MM.1S (cell line): ENCODE measurements around the gene SPC25.

Experiments used
- DNase-seq: peaks from one replicate; pipeline ENCODE4 v3.0.0-alpha.2; 2015
- H2AFZ ChIP-seq: fragments of 300-600 bp; sonication (generic); 2 replicates; pipeline ENCODE4 v1.6.0; 2016; ENCODE audit warnings: antibody characterized with exemption, low read length
- H3F3A ChIP-seq: fragments of 300-600 bp; sonication (generic); 2 replicates; pipeline ENCODE4 v1.6.1; 2016; ENCODE audit warnings: mild to moderate bottlenecking, antibody characterized with exemption, low read length, moderate library complexity, mixed read lengths; ENCODE audit not compliant: insufficient read depth
- H3K27ac ChIP-seq: fragments of 300-600 bp; sonication (generic); 2 replicates; pipeline ENCODE4 v1.5.1; 2016; ENCODE audit warnings: mild to moderate bottlenecking, low read length
- H3K27me3 ChIP-seq: fragments of 300-600 bp; sonication (generic); replicated peaks from 2 replicates; pipeline ENCODE4 v1.6.0; 2016; ENCODE audit warnings: low read length; ENCODE audit not compliant: insufficient read depth
- H3K36me3 ChIP-seq: fragments of 300-600 bp; sonication (generic); replicated peaks from 2 replicates; pipeline ENCODE4 v1.6.1; 2016; ENCODE audit warnings: mild to moderate bottlenecking, low read length, mixed read lengths; ENCODE audit not compliant: insufficient read depth
- H3K4me1 ChIP-seq: fragments of 300-600 bp; sonication (generic); 2 replicates; pipeline ENCODE4 v1.6.1; 2016; ENCODE audit warnings: low read length, mixed read lengths
- H3K4me2 ChIP-seq: fragments of 300-600 bp; sonication (generic); 2 replicates; pipeline ENCODE4 v1.6.0; 2016; ENCODE audit warnings: low read depth, low read length
- H3K4me3 ChIP-seq: fragments of 300-600 bp; sonication (generic); 2 replicates; pipeline ENCODE4 v1.5.1; 2016; ENCODE audit warnings: low read length, mixed read lengths
- H3K79me2 ChIP-seq: fragments of 300-600 bp; sonication (generic); 2 replicates; pipeline ENCODE4 v1.6.1; 2016; ENCODE audit warnings: mixed run types, low read length, mixed read lengths
- H3K9ac ChIP-seq: fragments of 300-600 bp; sonication (generic); 2 replicates; pipeline ENCODE4 v1.6.1; 2016; ENCODE audit warnings: low read length, mixed read lengths
- H3K9me2 ChIP-seq: fragments of 300-600 bp; sonication (generic); replicated peaks from 2 replicates; pipeline ENCODE4 v1.6.1; 2016; ENCODE audit warnings: mild to moderate bottlenecking, low read length, mixed read lengths; ENCODE audit not compliant: insufficient read depth
- H3K9me3 ChIP-seq: fragments of 300-600 bp; sonication (generic); replicated peaks from 2 replicates; pipeline ENCODE4 v1.6.1; 2016; ENCODE audit warnings: mild to moderate bottlenecking, low read length, mixed read lengths; ENCODE audit not compliant: insufficient read depth
- H4K20me1 ChIP-seq: fragments of 300-600 bp; sonication (generic); 2 replicates; pipeline ENCODE4 v1.6.1; 2016; ENCODE audit warnings: mild to moderate bottlenecking, low read length, moderate library complexity, mixed read lengths; ENCODE audit not compliant: insufficient read depth
- EZH2 ChIP-seq: fragments of 300-600 bp; sonication (generic); optimal IDR thresholded peaks from 2 replicates; pipeline ENCODE3; 2017; ENCODE audit warnings: low read depth, mild to moderate bottlenecking, antibody characterized with exemption, low read length, mixed read lengths
- EZH2phosphoT487 ChIP-seq: fragments of 300-600 bp; sonication (generic); IDR thresholded peaks from 2 replicates; pipeline ENCODE4 v1.6.1; 2018; ENCODE audit warnings: antibody characterized with exemption, low read length
- TF ChIP-seq, protein P1 (sequence below): fragments of 300-600 bp; sonication (generic); IDR thresholded peaks from 2 replicates; pipeline ENCODE4 v1.5.1; 2016; ENCODE audit warnings: antibody characterized with exemption, low read length, mixed read lengths

The SPC25 gene

GRCh38 chr2:168903888-168904287 lies 13.7 kb upstream of the SPC25 start:
- H4K20me1 ChIP-seq = no peaks in the 10 kb centered on the region
- no peak overlapping the region for H3K4me2 ChIP-seq
- no peaks in the 10 kb centered on the region for H3K9me3 ChIP-seq
- no peak overlapping the region for H3K27ac ChIP-seq
- no peaks in the 10 kb centered on the region for H3K36me3 ChIP-seq
- DNase-seq = no peak
- no peaks in the 10 kb centered on the region for H3K79me2 ChIP-seq
- H3K9me2 ChIP-seq = no peaks in the 10 kb centered on the region
- H3F3A ChIP-seq = no peaks in the 10 kb centered on the region
- H3K27me3 ChIP-seq = no peaks in the 10 kb centered on the region
- H3K9ac ChIP-seq = no peak overlapping the region
- H2AFZ ChIP-seq = no peak overlapping the region
- H3K4me3 ChIP-seq = no peak overlapping the region
- H3K4me1 ChIP-seq = no peaks in the 10 kb centered on the region
- TF ChIP-seq, protein P1, sequence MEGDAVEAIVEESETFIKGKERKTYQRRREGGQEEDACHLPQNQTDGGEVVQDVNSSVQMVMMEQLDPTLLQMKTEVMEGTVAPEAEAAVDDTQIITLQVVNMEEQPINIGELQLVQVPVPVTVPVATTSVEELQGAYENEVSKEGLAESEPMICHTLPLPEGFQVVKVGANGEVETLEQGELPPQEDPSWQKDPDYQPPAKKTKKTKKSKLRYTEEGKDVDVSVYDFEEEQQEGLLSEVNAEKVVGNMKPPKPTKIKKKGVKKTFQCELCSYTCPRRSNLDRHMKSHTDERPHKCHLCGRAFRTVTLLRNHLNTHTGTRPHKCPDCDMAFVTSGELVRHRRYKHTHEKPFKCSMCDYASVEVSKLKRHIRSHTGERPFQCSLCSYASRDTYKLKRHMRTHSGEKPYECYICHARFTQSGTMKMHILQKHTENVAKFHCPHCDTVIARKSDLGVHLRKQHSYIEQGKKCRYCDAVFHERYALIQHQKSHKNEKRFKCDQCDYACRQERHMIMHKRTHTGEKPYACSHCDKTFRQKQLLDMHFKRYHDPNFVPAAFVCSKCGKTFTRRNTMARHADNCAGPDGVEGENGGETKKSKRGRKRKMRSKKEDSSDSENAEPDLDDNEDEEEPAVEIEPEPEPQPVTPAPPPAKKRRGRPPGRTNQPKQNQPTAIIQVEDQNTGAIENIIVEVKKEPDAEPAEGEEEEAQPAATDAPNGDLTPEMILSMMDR = no peak
- TF ChIP-seq EZH2phosphoT487 (no peak), EZH2 (no peak)

DNA sequence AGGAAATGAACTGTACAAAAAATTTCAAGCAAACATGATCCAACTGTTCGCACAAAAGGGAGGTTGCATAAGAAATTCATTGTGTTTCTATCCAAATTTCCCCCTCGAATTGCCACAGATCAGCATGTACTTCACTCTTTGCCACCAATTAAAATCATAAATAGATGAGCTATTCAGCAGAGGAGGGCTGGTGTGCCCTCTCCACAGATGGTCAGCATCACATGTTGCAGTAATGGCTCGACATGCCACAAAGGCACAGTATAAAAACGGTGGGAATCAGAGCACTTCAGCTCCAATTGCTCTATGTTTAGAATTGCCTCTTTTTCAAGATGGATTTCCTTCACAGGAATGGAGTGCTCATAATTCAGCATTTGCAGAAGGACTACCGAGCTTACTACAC lies 10.8 kb upstream of the SPC25 start, which contains the start of gene G6PC2:
G6PC2 (plus strand) TSS at position 289 of the 400 bp plus-strand sequence; CDS start at position 330, 41 bp downstream.
- no peaks in the 10 kb centered on the region for H3K79me2 ChIP-seq
- TF ChIP-seq EZH2phosphoT487 (no peak), EZH2 (no peak)
- TF ChIP-seq, protein P1 = no peak
- no peaks in the 10 kb centered on the region for H3K36me3 ChIP-seq
- no peak within 1 kb of the TSS for H3K27ac ChIP-seq
- no peaks in the 10 kb centered on the region for H4K20me1 ChIP-seq
- H3K4me2 ChIP-seq = no peak within 1 kb of the TSS
- H3K4me3 ChIP-seq = no peak within 1 kb of the TSS
- H3K4me1 ChIP-seq = no peaks in the 10 kb centered on the region
- H3K9me3 ChIP-seq = no peaks in the 10 kb centered on the region
- no peak for DNase-seq
- H3K27me3 ChIP-seq = no peaks in the 10 kb centered on the region
- no peaks in the 10 kb centered on the region for H3K9me2 ChIP-seq
- H3K9ac ChIP-seq = no peak within 1 kb of the TSS
- H3F3A ChIP-seq = no peaks in the 10 kb centered on the region
- no peak within 1 kb of the TSS for H2AFZ ChIP-seq

- no peaks in the 10 kb centered on the region for H3K4me1 ChIP-seq
- H3K9me3 ChIP-seq = no peaks in the 10 kb centered on the region
These were observed 7.2 kb upstream of the SPC25 start for GRCh38 chr2:168897449-168897848.

More at GRCh38 chr2:168897449-168897848, 7.2 kb upstream of the SPC25 start:
- TF ChIP-seq EZH2 = no peak
- TF ChIP-seq, protein P1 = no peak
- TF ChIP-seq EZH2phosphoT487 = no peak
- Histone ChIP-seq H4K20me1 (no peaks in the 10 kb centered on the region), H3K4me2 (no peak overlapping the region), H3K27ac (no peak overlapping the region), H3F3A (no peaks in the 10 kb centered on the region), H3K9ac (no peak overlapping the region), H2AFZ (no peak overlapping the region), H3K36me3 (no peaks in the 10 kb centered on the region), H3K9me2 (no peaks in the 10 kb centered on the region), H3K79me2 (no peaks in the 10 kb centered on the region), H3K27me3 (no peaks in the 10 kb centered on the region), H3K4me3 (no peak overlapping the region)
- DNase-seq = no peak
